ENCODE results near the gene EPM2A.
"Not testable (repeated sequence)": the region's sequence is repeated elsewhere in the genome, so short reads cannot be mapped to it uniquely, and the experiment has no call there.

Gene EPM2A

DNA sequence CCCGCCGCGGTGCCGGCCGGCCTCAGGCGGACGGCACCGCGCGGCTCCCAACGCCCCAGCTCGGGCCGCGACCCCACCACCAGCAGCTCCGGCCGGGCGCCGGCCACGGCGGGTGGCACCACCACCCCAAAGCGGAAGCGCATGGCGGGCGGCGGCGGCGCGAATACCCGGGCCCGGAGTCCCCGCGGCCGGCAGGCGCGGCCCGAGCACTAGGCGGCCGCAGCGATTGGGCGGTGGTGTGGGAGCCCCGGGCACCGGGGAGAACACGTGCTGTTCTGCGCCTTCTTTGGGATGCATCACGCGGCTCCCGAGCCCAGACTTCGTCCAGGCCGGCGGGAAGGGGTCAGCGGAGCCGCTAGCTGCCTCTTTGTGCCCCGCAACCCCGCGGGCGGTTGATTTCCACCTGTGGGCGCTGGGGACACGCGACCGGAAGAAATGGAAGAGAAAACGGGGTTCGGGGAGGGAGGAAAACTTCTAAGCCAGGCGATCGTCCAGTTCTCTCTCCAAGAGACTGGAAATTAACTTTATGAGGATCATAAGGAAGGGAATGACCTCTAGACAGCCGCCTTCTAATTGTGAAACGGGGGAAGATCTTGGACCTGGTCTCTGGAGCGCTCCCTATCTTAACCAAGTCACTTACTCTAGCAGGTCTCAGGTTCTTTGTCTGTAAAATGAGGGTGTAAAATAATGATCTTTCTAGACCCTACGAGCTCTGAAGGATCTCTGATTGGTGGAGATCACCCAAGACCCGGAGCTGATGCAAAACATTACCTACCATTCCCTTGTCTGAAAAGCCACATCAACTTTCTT, at the start of gene EPM2A:
EPM2A (minus strand) TSS at position 165 of the 810 bp plus-strand sequence; CDS start at position 143, 22 bp downstream.
- peak; percentile 74 to 87 for DNase-seq

DNA sequence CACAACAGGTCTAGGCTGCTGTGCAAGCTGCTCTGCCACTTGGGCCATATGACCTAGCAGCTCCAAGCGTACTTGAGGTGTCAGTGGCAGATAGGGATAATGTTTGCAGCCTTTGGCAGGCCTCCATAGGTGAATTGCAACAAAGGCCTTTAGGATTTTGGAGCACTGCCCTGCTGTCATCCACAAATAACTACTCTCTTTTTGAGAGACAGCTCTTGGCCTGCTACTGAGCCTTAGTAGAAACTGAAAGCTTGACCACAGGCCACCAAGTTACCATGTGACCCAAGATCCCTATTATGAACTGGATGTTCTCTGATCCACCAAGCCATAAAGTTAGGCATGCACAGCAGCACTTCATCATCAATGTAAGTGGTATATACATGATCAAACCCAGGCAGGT, 49.4 kb upstream of the EPM2A start:
- no peak for DNase-seq

DNA sequence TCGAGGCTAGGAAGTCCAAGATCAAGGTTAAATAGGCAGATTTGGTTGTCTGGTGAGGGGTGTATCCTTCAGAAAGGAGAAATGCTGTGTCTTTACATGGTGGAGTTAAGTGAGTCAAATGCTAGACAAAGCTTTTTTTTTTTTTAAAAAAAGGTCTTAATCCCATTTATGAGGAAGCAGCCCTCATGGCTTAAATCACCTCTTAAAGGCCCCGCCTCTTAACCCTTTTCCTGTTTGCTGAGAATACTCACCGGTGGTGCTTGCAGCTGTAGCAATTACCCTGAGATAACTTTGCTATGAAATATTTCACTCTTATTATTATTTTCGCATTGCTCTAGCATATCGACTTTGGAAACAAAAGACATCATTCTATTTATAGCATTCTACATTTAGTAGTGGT, 48.5 kb upstream of the EPM2A start:
- DNase-seq: no peak

DNA sequence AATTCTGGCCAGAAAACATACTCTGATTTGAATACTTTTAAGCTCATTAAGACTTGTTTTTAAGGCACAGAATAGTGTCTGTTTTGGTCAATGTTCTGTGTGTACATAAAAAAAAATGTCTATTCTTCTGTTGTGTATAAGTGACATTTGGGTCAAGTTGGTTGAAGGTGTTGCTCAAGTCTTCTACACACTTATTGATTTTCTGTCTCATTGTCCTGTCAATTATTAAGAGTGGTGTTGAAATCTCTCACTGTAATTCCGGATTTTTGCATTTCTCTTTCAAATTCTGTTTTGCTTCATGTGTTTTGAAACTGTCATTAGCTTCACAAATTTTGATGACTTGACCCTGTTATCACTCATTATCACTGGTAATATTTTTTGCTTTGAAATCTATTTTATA, 37.5 kb upstream of the EPM2A start:
- no peak for DNase-seq

DNA sequence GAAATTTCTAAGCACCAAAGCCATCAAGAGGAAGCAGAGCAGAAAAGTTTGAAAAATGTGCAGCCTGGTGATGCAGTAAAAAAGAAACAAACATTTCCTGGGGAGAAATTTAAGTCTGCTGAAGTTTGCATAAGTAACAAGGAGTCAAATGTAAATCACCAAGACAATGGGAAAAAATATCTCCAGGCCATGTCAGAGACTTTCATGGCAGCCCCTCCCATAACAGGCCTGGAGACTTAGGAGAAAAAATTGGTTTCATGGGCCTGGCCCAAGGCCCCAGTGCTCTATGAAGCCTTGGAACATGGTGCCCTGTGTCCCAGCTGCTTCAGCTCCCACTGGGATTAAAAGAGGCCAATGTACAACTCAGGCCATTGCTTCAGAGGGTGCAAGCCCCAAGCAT, 30.1 kb upstream of the EPM2A start:
- DNase-seq: no peak

DNA sequence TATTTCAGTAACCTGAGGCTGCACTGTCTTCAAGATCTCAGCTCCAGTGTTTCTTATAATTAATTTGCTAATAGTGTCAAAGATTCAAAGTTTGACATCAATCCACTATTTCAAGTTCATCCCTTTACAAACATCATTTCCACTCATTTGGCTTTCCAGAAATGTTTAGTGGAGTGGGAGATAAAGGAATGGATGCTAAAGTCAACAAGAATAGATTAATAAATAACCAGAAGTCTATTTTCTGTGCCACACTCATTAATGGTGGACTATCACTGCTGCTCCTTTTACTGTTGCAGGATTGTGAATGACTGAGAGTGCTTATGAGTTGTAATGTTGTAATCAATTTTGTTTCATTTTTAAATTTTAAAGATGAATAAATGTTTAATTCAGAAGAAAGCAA, 28.4 kb upstream of the EPM2A start:
- no peak for DNase-seq

DNA sequence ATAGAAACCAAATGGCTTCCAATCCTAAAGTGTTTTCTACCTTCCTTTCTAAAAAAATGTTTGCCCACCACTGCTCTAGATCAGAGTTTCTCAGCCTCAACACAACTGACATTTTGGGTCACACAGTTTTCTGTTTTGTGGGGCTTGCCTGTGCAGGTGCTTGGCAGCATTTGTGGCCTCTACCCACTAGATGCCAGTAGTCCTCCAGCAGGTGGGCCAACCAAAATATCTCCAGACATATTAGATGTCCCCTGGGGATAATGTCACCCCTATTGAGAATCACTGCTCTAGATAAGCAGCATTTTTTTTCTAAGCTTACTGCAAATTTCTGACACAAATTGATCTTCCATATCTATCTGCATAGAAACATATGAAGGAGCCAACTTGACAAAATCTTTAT, 26.3 kb upstream of the EPM2A start:
- no peak for DNase-seq

DNA sequence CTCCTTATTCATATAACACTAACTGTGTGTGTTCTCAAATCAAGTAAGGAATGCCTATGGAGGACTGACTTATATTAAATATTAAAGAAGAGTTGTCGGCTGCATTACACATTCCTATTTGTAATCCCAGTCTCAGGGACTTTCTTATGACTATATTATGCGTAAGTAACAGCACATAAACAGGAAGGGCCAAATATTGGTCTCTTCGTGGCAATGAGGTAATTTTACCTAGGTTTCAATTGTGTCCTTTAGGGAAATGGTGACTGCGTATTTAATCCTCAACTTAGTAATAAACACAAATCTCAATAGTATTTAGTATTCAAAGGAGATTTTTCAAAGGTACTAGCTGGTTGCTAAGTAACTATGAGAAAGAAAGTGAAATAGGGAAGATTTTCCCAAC, 22.8 kb upstream of the EPM2A start:
- DNase-seq: peak in 1 of 2 donors; percentile 28

DNA sequence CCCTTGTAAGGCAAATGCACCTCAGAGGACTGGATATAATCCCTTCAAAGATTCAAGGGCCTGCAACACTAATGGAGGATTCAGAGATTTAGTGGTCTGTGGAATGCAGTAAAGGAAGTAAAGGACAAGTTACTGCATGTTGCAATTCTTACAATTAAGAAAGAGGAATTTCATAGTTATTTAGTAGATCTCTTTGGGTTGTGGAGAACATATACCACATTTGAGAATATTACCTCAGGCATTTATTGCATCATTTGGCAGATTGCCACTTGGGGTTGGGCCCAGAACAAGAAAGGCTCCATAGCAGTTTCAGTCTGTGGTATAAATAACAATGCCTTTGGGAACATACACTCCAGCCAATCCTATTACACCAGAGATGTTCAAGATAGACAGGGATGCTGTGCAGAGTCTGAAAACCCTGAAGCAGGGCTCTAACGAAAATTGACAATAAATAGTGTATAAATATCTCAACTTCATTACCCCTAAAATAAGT, 20.9 kb upstream of the EPM2A start:
- no peak for DNase-seq

DNA sequence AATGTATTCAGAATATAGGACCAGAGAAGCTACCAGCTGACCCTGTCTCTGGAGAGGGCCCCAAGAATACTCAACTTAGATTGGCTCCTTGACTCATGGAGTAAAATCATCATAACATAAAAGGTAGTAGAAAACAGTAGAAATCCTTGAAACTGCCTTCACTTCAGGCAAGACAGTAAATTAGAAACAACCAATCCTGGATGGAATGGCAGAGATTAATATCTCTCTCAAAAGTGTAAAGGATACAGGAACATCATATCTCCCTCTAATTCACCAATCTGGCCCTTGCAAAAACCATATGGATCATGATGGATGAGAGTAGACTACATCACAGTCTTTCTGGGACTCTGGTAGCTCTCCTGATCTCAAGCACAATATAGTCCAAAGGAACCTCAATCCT, 20.4 kb upstream of the EPM2A start:
- no peak for DNase-seq

DNA sequence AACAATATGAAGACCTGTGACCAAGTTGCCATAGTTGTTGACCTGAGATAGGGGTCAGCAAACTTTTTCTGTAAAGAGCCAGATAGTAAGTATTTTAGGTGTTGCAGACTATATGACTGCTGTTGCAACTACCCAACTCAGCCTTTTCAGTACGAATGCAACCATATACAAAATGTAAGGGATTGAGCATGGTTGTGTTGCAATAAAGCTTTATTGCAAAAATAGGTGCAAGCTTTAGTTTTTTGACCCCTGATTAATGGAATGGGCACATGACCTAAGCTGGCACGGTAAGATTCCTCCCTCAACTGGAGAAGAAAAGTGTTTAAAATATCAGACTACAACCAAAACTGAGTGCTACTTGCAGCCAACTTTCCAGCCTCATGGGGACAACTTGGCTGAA, 17.3 kb upstream of the EPM2A start:
- no peak for DNase-seq

DNA sequence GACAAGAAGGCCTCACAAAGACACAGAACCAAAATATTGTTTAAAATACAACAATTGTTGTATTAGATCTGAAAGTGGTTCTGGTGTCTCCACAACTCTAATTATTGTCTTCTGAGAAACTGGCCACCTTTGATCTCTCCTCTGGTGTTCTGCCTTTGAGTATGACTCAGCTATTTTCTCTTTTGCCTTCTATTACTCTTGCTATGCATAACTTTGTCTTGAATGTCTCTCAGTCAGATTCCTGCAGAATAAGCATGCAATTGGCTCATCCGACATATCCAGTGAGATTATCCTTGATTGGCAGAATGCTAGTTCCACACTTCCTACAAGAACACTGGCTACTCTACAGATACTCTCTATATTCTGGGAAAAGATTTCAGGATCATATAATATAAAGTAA, 14.3 kb upstream of the EPM2A start:
- no peak for DNase-seq

DNA sequence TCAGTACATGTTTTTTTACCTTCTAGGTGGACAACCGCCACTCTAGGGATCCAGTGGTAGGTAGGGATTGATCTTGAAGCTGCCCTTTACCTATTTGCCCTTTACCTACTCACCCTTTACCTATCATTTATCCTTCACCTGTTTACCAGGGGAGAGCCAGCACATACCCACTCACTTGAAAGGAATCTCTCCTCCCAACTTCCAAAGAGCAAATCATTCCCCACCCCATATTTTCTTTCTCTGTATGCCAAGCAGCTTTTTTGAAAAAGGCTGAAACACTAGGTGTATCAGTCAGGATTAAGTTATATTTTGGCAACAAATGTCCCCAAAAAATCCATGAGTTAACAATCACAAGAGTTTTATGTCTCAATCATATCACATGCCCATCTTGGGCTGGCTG, 10.5 kb upstream of the EPM2A start:
- no peak for DNase-seq

DNA sequence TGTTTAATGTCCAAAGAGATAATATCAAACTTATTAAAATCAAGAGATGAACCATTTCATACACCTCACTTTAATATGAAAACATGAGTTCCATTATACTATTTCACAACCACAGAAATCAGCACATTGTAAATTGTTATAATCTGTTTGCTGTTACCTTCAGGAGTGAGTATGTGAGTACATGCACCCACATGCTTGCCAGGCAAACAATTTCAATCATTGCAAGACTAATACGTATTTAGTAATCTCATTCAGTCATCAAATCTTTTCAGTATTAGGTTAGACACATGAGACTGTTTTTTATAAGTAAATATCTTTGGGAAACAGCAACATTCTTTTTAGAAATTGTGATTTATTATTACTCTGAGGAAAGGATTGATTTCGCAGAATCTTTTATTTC, 9.3 kb upstream of the EPM2A start:
- DNase-seq: no peak

DNA sequence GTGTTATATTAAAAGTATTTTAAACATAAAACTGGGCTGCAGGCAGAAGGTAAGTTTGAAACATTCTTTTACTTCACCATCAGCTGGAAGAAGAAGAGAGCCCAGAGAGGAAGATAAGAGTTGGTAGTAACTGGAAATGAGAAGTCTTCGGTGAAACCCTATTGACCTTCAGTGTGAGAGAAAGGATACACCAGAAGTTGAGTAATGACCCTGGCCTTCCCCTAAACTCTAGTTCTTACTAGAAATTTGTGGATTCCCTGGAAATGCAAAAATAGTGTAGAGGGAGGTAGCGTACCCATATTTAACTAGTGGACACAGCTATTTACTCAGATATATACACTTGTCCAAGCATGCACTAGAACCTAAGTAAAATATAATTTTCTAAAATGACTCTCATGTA, 8.0 kb upstream of the EPM2A start:
- no peak for DNase-seq

DNA sequence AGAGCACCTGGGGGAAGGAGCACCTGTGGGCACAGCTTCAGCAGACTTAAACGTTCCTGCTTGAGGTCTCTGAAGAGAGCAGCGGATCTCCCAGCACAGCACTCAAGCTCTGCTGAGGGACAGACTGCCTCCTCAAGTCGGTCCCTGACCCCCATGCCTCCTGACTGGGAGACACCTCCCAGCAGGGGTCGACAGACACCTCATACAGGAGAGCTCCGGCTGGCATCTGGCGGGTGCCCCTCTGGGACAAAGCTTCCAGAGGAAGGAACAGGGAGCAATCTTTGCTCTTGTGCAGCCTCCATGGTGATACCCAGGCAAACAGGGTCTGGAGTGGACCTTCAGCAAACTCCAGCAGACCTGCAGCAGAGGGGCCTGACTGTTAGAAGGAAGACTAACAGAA, 7.2 kb upstream of the EPM2A start:
- not testable (repeated sequence) for DNase-seq

DNA sequence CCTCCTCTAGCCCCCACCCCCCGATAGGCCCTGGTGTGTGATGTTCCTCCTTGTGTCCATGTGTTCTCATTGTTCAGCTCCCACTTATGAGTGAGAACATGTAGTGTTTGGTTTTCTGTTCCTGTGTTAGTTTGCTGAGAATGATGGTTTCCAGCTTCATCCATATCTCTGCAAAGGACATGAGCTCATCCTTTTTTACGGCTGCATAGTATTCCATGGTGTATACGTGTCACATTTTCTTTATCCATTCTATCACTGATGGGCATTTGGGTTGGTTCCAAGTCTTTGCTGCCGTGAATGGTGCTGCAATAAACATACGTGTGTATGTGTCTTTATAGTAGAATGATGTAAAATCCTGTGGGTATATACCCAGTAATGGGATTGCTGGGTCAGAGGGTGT, 4.4 kb upstream of the EPM2A start:
- not testable (repeated sequence) for DNase-seq

DNA sequence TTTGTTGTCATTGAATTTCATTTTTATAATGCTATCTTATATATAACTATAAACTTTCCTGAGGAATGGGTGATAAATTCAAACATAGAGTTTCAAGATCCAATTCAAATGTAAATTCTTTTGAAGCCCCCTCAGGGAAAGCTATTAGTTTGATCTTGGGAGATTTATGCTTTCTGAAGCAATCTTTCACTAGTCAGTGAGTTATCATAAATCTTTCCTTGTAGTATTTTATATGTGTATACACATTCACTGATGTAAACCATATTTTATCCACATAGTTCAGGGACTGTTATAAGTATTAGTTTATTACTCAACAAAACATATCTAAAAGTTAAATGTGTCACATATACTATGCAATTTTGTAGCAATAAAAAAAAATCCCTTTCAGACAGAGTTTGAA, 2.9 kb upstream of the EPM2A start:
- no peak for DNase-seq

DNA sequence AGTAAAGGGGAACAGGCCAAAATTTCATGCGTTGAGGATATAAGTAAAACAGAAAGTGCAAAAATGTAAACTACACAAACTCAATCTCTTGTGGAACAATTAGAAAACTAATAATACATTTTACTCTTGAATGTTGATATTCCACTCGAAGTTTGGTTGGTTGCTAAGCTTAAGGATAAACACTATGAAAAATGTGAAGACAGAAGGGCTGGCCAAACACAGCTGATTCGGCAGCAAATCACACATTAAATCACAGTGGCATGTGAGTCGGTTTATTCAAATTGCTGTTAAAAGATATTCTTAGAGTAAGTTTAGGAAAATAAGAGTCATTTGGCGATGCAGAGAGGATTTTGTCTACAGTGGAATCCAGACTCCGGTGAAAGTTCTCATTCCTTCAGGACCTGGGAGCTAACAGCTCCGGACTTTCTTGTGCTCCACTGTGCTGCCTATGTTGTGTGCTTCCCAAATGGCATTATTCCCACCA, 1.4 kb upstream of the EPM2A start:
- DNase-seq: no peak

DNA sequence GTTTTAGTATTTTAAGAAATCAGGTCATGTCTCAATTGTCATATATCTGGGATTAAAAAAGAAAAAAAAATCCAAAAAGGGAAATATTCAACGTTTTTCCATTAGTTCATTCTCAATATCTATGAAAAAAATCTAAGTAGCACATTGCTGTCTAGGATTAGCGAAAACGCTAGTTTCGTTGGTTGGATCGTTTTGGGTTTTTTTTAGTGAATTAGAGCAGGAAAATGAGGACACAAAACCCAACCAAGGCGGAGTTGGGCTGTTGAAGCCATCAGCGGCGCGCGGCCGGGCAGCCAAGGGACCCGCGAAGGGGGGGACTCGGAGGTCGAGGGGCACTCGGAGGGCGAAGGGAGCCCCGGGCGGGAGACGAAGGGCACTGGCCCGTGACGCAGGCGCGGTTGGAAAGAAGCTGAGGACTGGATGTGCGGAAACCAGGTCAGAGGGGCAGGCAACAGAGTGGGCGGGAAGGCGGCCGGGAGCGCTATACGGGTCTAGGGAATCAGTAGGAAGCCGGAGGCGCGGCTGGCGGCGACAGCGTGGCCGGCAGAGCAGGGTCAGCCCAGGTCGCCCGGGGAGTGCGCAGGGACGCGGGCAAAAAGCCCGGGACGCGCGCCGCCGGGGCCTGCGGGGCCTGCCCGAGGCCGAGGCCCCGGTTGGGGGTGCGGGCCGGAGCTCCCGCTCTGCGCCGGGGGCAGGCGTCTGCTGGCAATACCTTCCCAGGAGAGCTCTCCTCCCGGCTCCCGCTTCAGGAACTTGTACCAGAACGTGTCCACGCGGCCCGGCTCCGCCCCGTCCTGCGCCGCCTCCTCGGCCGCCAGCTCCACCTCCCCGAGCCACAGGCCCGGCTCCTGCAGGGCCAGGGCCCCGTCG, 599 bp downstream of the EPM2A start:
- DNase-seq: peak; percentile 79 to 87

DNA sequence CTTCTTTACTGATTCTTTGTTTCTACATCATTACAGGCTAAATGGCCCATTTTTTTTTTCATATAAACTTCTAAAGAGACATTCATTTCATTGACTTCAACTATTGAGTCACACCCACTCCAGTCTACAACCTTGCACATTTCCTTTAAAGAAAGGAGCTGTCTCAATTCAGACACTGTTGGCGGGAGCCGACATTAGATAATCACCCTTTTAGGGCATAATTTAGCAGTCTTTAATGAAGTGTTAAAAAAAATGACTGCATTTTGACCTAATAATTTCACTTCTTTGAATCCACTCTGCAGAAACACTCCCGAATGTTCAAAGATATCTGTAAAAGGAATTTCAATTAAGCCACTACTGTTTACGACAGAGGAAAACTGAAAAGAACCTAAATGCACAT, 1.5 kb downstream of the EPM2A start:
- no peak for DNase-seq

DNA sequence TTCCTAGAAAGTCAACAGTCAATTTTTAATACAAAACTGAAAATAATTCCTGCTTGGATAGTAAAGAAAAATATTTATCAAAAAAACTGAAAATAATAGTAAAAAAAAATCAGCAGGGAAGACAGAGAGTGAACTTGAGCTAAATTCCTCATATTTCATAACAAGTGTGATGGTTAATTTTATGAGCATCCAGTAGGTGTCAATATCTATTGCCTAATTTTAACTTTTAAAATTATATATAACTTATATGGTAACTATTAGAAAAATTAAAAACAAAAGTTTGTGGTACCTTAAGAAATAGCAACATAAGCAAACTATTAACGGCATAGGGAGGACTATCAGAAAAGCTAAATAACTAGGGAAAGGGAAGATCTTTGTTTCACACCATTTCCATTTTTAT, 2.1 kb downstream of the EPM2A start:
- no peak for DNase-seq

DNA sequence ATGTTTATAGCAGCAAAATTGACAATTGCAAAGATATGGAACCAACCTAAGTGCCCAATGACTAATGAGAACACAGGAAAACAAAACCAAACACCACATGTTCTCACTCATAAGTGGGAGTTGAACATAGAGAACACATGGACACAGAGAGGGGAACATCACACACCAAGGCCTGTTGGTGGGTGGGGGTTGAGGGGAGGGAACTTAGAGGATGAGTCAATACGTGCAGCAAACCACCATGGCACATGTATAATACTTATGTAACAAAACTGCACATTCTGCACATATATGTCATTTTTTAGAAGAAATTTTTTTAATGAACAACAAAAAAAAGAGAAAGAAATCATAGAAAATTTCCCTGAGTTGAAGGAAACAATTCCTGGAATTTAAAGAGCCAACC, 3.9 kb downstream of the EPM2A start:
- DNase-seq: no peak

DNA sequence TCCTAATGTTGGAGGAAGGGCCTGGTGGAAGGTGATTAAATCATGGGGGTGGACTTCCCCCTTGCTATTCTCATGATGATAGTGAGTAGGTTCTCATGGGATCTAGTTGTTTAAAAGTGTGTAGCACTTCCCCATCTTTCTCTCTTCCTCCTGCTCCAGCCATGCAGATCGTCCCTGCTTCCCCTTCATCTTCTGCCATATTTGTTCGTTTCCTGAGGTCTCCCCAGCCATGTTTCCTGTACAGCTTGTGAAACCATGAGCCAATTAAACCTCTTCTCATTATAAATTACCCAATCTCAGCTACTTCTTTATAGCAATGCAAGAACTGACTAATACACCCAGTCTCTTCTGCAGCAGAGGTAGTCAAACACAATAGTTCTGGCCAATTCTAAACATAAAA, 5.4 kb downstream of the EPM2A start:
- DNase-seq: no peak
